Sigmoid colon (tissue), 7 donors: ENCODE results near the gene TMEM258. TPM values are rescaled to one million over a fixed set of nuclear protein-coding genes. Genes with fewer than 3 reads are reported as not detected.

Source experiments
- DNase-seq: peaks from one replicate; pipeline ENCODE4 v3.0.0-alpha.2; 2019
- H3K27ac ChIP-seq, 4 donors: fragments of 200-600 bp; sonication (generic); one replicate each; pipeline ENCODE4 v1.5.1; 2016 to 2019; ENCODE audit warnings: mild to moderate bottlenecking in 1 of 4
- H3K27me3 ChIP-seq, 3 donors: fragments of 200-600 bp; sonication (generic); one replicate each; pipeline ENCODE4 v1.5.1; 2019; ENCODE audit warnings: mild to moderate bottlenecking in 1 of 3
- H3K36me3 ChIP-seq, 4 donors: fragments of 200-600 bp; sonication (generic); one replicate each; pipeline ENCODE4 v1.5.1; 2016 to 2019
- H3K4me1 ChIP-seq, 4 donors: fragments of 200-600 bp; sonication (generic); one replicate each; pipeline ENCODE4 v1.5.1; 2017 to 2019
- H3K4me3 ChIP-seq, 4 donors: fragments of 200-600 bp; sonication (generic); one replicate each; pipeline ENCODE4 v1.5.1; 2017 to 2019; ENCODE audit warnings: mild to moderate bottlenecking in 2 of 4, moderate library complexity in 1 of 4
- H3K9me3 ChIP-seq, 4 donors: fragments of 200-600 bp in 3 of 4; sonication (generic) in 3 of 4; one replicate each; pipeline versions ENCODE4 v1.5.1 to v1.6.1; 2013 to 2019
- CTCF ChIP-seq, 4 experiments: fragments of 450-650 bp in 3 of 4; fragments of 200-600 bp in 1 of 4; IDR thresholded peaks; one replicate each; pipeline ENCODE4 v1.5.1; 2016 to 2019; ENCODE audit warnings: antibody characterized with exemption in 4 of 4, mild to moderate bottlenecking in 3 of 4, moderate library complexity in 2 of 4
- EP300 ChIP-seq, 4 donors: sonication (generic); formaldehyde crosslinking; IDR thresholded peaks; one replicate each; pipeline ENCODE4 v1.6.1; 2017; ENCODE audit warnings: antibody characterized with exemption in 4 of 4
- POLR2A ChIP-seq, 2 donors: fragments of 450-650 bp; IDR thresholded peaks; one replicate each; pipeline ENCODE4 v1.6.1; 2016; ENCODE audit warnings: antibody characterized with exemption in 2 of 2, mild to moderate bottlenecking in 2 of 2, moderate library complexity in 2 of 2
- POLR2AphosphoS5 ChIP-seq, 4 donors: sonication (generic); formaldehyde crosslinking; IDR thresholded peaks; one replicate each; pipeline ENCODE4 v1.6.1; 2017; ENCODE audit warnings: antibody characterized with exemption in 4 of 4
- WGBS, 2 donors: extraction: QIAGEN DNeasy Blood & Tissue Kit; methylation state at CpG; one replicate each; pipeline ENCODE4 v1.1.7; 2013; 5-methylcytosine and 5-hydroxymethylcytosine counted together
- intact Hi-C: fragments of 100-400 bp; cut with DNase I; formaldehyde crosslinking; loops from one replicate; pipeline ENCODE4 v1.15.1; 2023
- polyA plus RNA-seq, 3 donors: library from polyadenylated mRNA; stranded (reverse); fragments of 200-250 nt; gene quantifications; one replicate each; pipeline ENCODE4 v1.2.3, GENCODE V29; 2013
- total RNA-seq, 4 donors: library from RNA; depleted of rRNA; stranded (reverse); fragments of >200 nt; gene quantifications; one replicate each; pipeline ENCODE4 v1.1.0, GENCODE V29; 2016
- donor health status: healthy with polysubstance abuse.
- donor health status: Bipolar disorder and iron deficiency.
- donor health status: healthy.

TMEM258 gene
- total and polyA plus RNA-seq, 7 donors = 39.9 to 224 (median 64.7) TPM

- intact Hi-C loops = no loop called here
- 17 to 55% methylated on average over 3 of the region's 3 CpGs for WGBS, 2 donors
Measured at GRCh38 chr11:61747967-61748285, 44.5 kb downstream of the TMEM258 start.

GRCh38 chr11:61747192-61747966, 45.0 kb downstream of the TMEM258 start:
- intact Hi-C loops = no loop called here
- TF ChIP-seq POLR2AphosphoS5 (IDR thresholded peaks at IDR 0.05) (no peak), CTCF (IDR thresholded peaks at IDR 0.05) (peak; percentile 44 to 80 (median 75)), EP300 (IDR thresholded peaks at IDR 0.05) (no peak), POLR2A (IDR thresholded peaks at IDR 0.05) (no peak)

More at GRCh38 chr11:61747967-61748285, 44.5 kb downstream of the TMEM258 start:
- no peak for DNase-seq
- peaks cover 0 to 12% (median 0%) of the 10 kb centered on the region in 4 donors for H3K36me3 ChIP-seq
- no peak for TF ChIP-seq POLR2AphosphoS5 (IDR thresholded peaks at IDR 0.05)
- TF ChIP-seq EP300 (IDR thresholded peaks at IDR 0.05) = no peak
- no peak for TF ChIP-seq POLR2A (IDR thresholded peaks at IDR 0.05)
- TF ChIP-seq CTCF (IDR thresholded peaks at IDR 0.05) = no peak
- no peaks in the 10 kb centered on the region for H3K9me3 ChIP-seq
- peaks cover 4 to 25% (median 9%) of the 10 kb centered on the region in 3 donors for H3K27me3 ChIP-seq
- no peak overlapping the region for H3K4me3 ChIP-seq
- H3K27ac ChIP-seq = no peak overlapping the region
- H3K4me1 ChIP-seq = peaks cover 0 to 9% (median 7%) of the 10 kb centered on the region in 4 donors

GRCh38 chr11:61746442-61747191, 45.8 kb downstream of the TMEM258 start:
- TF ChIP-seq CTCF (IDR thresholded peaks at IDR 0.05) = no peak
- no peak for TF ChIP-seq POLR2AphosphoS5 (IDR thresholded peaks at IDR 0.05)
- TF ChIP-seq POLR2A (IDR thresholded peaks at IDR 0.05) = no peak
- no peak for TF ChIP-seq EP300 (IDR thresholded peaks at IDR 0.05)
- intact Hi-C loops = no loop called here
- Histone ChIP-seq H3K27me3 (peaks cover 0 to 14% (median 0%) of the 10 kb centered on the region in 3 donors), H3K9me3 (no peaks in the 10 kb centered on the region), H3K4me1 (no peaks in the 10 kb centered on the region), H3K36me3 (peaks cover 0 to 25% (median 0%) of the 10 kb centered on the region in 4 donors), H3K27ac (no peak overlapping the region), H3K4me3 (no peak overlapping the region)
- DNase-seq = no peak
- 77 to 83% methylated on average over 19 of the region's 19 CpGs for WGBS, 2 donors

More at GRCh38 chr11:61747192-61747966, 45.0 kb downstream of the TMEM258 start:
- Histone ChIP-seq H3K9me3 (no peaks in the 10 kb centered on the region), H3K36me3 (peaks cover 0 to 17% (median 0%) of the 10 kb centered on the region in 4 donors), H3K4me1 (peaks cover 0 to 5% (median 2%) of the 10 kb centered on the region in 4 donors), H3K27ac (no peak overlapping the region), H3K4me3 (no peak overlapping the region), H3K27me3 (peaks cover 0 to 20% (median 5%) of the 10 kb centered on the region in 3 donors)
- WGBS, 2 donors = 39 to 71% methylated on average over 19 of the region's 19 CpGs
- peak; percentile 86 for DNase-seq

- no peak for TF ChIP-seq CTCF (IDR thresholded peaks at IDR 0.05)
- TF ChIP-seq POLR2A (IDR thresholded peaks at IDR 0.05) = no peak
- no peak for TF ChIP-seq EP300 (IDR thresholded peaks at IDR 0.05)
- no peak for TF ChIP-seq POLR2AphosphoS5 (IDR thresholded peaks at IDR 0.05)
- Histone ChIP-seq H3K36me3 (peaks cover 0 to 32% (median 0%) of the 10 kb centered on the region in 4 donors), H3K4me1 (no peaks in the 10 kb centered on the region), H3K4me3 (no peak overlapping the region), H3K9me3 (no peaks in the 10 kb centered on the region), H3K27ac (no peak overlapping the region), H3K27me3 (peaks cover 0 to 10% (median 0%) of the 10 kb centered on the region in 3 donors)
- DNase-seq = no peak
- intact Hi-C loops = no loop called here
- WGBS, 2 donors = 78% methylated on average over 15 of the region's 15 CpGs
Measured at GRCh38 chr11:61745781-61746441, 46.5 kb downstream of the TMEM258 start.
